SK-N-SH treated with all-trans-retinoic acid at 6 μM for 48 hours (cell line): ENCODE measurements around the gene MRFAP1L1.

Experiments
- ATAC-seq: fragments of 200-7000 bp; cut with Tn5 transposase; 3 replicates; pipeline ENCODE4 v1.9.1; 2020; ENCODE audit warnings: mild to moderate bottlenecking, moderate library complexity
- ARNTL ChIP-seq: fragments of 450-650 bp; formaldehyde crosslinking; IDR thresholded peaks from 2 replicates; pipeline ENCODE4 v1.5.0; 2020; ENCODE audit warnings: low read depth, mild to moderate bottlenecking, moderate library complexity, borderline replicate concordance
- BACH2 ChIP-seq: fragments of 250-450 bp; sonication (Bioruptor Pico); IDR thresholded peaks from 2 replicates; pipeline ENCODE4 v1.9.0; 2021; ENCODE audit warnings: mild to moderate bottlenecking, borderline replicate concordance
- CSDC2 ChIP-seq: fragments of 250-450 bp; sonication (Bioruptor Pico); IDR thresholded peaks from 2 replicates; pipeline ENCODE4 v1.5.0; 2020; ENCODE audit warnings: mild to moderate bottlenecking, moderate library complexity
- ESRRG ChIP-seq: fragments of 250-450 bp; sonication (Bioruptor Pico); IDR thresholded peaks from 2 replicates; pipeline ENCODE4 v1.6.1; 2021; ENCODE audit warnings: mild to moderate bottlenecking
- GLIS3 ChIP-seq: fragments of 250-450 bp; sonication (Bioruptor Pico); IDR thresholded peaks from 2 replicates; pipeline ENCODE4 v1.5.0; 2020; ENCODE audit warnings: mild to moderate bottlenecking, moderate library complexity
- ISL1 ChIP-seq: fragments of 250-450 bp; sonication (Bioruptor Pico); IDR thresholded peaks from 2 replicates; pipeline ENCODE4 v2.1.2; 2022; ENCODE audit warnings: mild to moderate bottlenecking, moderate library complexity
- OSR1 ChIP-seq: fragments of 250-450 bp; sonication (Bioruptor Pico); IDR thresholded peaks from 2 replicates; pipeline ENCODE4 v1.8.0; 2022; ENCODE audit warnings: moderate library complexity, mild to moderate bottlenecking, inconsistent platforms
- PPARA ChIP-seq: fragments of 250-450 bp; sonication (Bioruptor Pico); IDR thresholded peaks from 2 replicates; pipeline ENCODE4 v1.5.0; 2020; ENCODE audit warnings: mild to moderate bottlenecking, borderline replicate concordance
- RARB ChIP-seq: fragments of 250-450 bp; sonication (Bioruptor Pico); IDR thresholded peaks from 2 replicates; pipeline ENCODE4 v1.8.0; 2021; ENCODE audit warnings: mild to moderate bottlenecking, moderate library complexity
- TCF4 ChIP-seq: fragments of 250-450 bp; sonication (Bioruptor Pico); IDR thresholded peaks from 2 replicates; pipeline ENCODE4 v1.8.0; 2021; ENCODE audit warnings: mild to moderate bottlenecking, moderate library complexity, borderline replicate concordance
- TOX ChIP-seq: fragments of 250-450 bp; sonication (Bioruptor Pico); IDR thresholded peaks from 2 replicates; pipeline ENCODE4 v1.8.0; 2021; ENCODE audit warnings: mild to moderate bottlenecking, moderate library complexity, borderline replicate concordance
- ZC3H10 ChIP-seq: fragments of 250-450 bp; sonication (Bioruptor Pico); IDR thresholded peaks from 2 replicates; pipeline ENCODE4 v1.5.1; 2021; ENCODE audit warnings: mild to moderate bottlenecking, moderate library complexity
- ZFP3 ChIP-seq: fragments of 250-450 bp; sonication (Bioruptor Pico); IDR thresholded peaks from 2 replicates; pipeline ENCODE4 v1.5.0; 2020; ENCODE audit warnings: mild to moderate bottlenecking, moderate library complexity
- ZFP30 ChIP-seq: fragments of 450-650 bp; formaldehyde crosslinking; IDR thresholded peaks from 2 replicates; pipeline ENCODE4 v1.5.0; 2022; ENCODE audit warnings: mild to moderate bottlenecking, moderate library complexity
- ZNF565 ChIP-seq: fragments of 450-650 bp; formaldehyde crosslinking; conservative IDR thresholded peaks from 2 replicates; pipeline ENCODE4 v1.5.0; 2020; ENCODE audit warnings: low read depth, mild to moderate bottlenecking, moderate library complexity
- ZNF70 ChIP-seq: fragments of 450-650 bp; formaldehyde crosslinking; IDR thresholded peaks from 2 replicates; pipeline ENCODE4 v1.5.0; 2020; ENCODE audit warnings: mild to moderate bottlenecking, moderate library complexity
- ZNF8 ChIP-seq: fragments of 450-650 bp; formaldehyde crosslinking; IDR thresholded peaks from 2 replicates; pipeline ENCODE4 v1.5.0; 2020; ENCODE audit warnings: mild to moderate bottlenecking, moderate library complexity
- TF ChIP-seq, protein P1 (sequence below): fragments of 250-450 bp; sonication (Bioruptor Pico); IDR thresholded peaks from 2 replicates; pipeline ENCODE4 v1.8.0; 2020; ENCODE audit warnings: mild to moderate bottlenecking, moderate library complexity, borderline replicate concordance
- TF ChIP-seq, protein P2 (sequence below): fragments of 250-450 bp; sonication (Bioruptor Pico); IDR thresholded peaks from 2 replicates; pipeline ENCODE4 v1.8.0; 2021; ENCODE audit warnings: low read depth, mild to moderate bottlenecking, moderate library complexity, borderline replicate concordance
- TF ChIP-seq, protein P3 (sequence below): fragments of 250-450 bp; sonication (Bioruptor Pico); IDR thresholded peaks from 2 replicates; pipeline ENCODE4 v1.5.1; 2020; ENCODE audit warnings: low read depth, mild to moderate bottlenecking, moderate library complexity
- TF ChIP-seq, protein P4 (sequence below): fragments of 250-450 bp; sonication (Bioruptor Pico); IDR thresholded peaks from 2 replicates; pipeline ENCODE4 v1.5.0; 2020; ENCODE audit warnings: mild to moderate bottlenecking, moderate library complexity

Gene MRFAP1L1

DNA sequence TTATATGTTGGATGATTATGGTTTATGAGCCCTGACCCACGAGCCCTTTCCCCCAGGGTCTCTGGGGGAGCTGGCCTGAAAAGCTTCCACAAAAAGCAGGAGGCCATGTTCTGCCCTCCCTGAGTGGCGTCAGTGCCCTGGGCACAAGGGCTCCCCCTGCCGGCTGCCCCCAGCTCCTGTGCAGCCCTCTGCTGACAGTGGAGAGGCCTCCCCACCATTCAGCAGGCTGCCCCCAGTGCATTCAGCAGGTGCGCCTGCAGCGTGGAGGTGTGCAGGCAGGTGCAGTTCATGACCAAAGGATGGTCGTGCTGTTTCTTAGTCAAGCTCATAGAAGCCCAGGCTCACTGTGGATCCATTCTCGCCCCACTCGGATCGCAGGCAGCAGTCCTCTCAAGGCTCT lies 28.5 kb downstream of the MRFAP1L1 start (continued):
- TF ChIP-seq, protein P1, sequence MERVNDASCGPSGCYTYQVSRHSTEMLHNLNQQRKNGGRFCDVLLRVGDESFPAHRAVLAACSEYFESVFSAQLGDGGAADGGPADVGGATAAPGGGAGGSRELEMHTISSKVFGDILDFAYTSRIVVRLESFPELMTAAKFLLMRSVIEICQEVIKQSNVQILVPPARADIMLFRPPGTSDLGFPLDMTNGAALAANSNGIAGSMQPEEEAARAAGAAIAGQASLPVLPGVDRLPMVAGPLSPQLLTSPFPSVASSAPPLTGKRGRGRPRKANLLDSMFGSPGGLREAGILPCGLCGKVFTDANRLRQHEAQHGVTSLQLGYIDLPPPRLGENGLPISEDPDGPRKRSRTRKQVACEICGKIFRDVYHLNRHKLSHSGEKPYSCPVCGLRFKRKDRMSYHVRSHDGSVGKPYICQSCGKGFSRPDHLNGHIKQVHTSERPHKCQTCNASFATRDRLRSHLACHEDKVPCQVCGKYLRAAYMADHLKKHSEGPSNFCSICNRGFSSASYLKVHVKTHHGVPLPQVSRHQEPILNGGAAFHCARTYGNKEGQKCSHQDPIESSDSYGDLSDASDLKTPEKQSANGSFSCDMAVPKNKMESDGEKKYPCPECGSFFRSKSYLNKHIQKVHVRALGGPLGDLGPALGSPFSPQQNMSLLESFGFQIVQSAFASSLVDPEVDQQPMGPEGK (CRISPR knock-in tag): no peak
- TF ChIP-seq PPARA (no peak), TCF4 (CRISPR knock-in tag) (no peak), ZFP3 (CRISPR knock-in tag) (no peak), ZC3H10 (CRISPR knock-in tag) (no peak), ARNTL (CRISPR knock-in tag) (no peak)

DNA sequence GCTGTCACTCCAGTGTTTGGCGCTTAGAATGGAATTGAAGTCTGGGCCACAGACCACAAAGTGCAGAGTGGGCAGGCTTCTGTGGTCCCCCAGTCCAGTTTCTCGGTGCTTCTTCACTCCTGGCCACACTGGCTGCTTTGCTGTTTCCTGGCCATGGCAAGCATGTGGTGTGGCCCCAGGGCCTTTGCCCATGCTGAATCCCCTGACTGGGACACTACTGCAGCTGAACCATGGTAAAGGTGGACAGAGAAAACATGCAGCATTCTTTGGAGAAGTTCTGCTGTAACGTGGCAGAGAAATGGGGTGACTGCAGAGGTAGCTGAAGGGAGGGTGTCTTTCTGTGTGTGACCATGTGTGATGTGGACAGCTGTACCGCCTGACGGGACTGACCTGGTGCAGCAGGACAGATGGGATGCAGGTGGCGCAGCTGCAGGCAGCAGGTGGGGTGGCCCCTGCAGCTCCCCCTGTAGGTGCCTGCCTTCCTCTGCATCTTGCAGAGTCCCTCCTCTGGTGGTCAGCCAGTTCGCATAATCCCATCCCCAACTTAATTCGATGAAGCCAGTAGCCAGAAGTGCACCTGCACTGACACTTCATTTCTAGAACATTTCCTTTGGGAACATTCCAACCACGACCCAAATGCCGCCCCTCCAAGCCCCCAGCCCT lies 29.2 kb downstream of the MRFAP1L1 start:
- TF ChIP-seq ESRRG (CRISPR knock-in tag): no peak
- TF ChIP-seq, protein P2, sequence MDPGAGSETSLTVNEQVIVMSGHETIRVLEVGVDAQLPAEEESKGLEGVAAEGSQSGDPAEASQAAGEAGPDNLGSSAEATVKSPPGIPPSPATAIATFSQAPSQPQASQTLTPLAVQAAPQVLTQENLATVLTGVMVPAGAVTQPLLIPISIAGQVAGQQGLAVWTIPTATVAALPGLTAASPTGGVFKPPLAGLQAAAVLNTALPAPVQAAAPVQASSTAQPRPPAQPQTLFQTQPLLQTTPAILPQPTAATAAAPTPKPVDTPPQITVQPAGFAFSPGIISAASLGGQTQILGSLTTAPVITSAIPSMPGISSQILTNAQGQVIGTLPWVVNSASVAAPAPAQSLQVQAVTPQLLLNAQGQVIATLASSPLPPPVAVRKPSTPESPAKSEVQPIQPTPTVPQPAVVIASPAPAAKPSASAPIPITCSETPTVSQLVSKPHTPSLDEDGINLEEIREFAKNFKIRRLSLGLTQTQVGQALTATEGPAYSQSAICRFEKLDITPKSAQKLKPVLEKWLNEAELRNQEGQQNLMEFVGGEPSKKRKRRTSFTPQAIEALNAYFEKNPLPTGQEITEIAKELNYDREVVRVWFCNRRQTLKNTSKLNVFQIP (CRISPR knock-in tag): no peak
- no peak for TF ChIP-seq ARNTL (CRISPR knock-in tag)
- no peak for TF ChIP-seq PPARA
- no peak for TF ChIP-seq BACH2 (CRISPR knock-in tag)
- TF ChIP-seq ZC3H10 (CRISPR knock-in tag): no peak
- no peak for TF ChIP-seq RARB (CRISPR knock-in tag)
- no peak for TF ChIP-seq ZFP30 (CRISPR knock-in tag)
- TF ChIP-seq GLIS3 (CRISPR knock-in tag): no peak
- no peak for TF ChIP-seq ISL1
- TF ChIP-seq, protein P1 (CRISPR knock-in tag): no peak
- no peak for TF ChIP-seq OSR1 (CRISPR knock-in tag)
- TF ChIP-seq ZFP3 (CRISPR knock-in tag): no peak
- TF ChIP-seq TCF4 (CRISPR knock-in tag): no peak
- TF ChIP-seq, protein P3, sequence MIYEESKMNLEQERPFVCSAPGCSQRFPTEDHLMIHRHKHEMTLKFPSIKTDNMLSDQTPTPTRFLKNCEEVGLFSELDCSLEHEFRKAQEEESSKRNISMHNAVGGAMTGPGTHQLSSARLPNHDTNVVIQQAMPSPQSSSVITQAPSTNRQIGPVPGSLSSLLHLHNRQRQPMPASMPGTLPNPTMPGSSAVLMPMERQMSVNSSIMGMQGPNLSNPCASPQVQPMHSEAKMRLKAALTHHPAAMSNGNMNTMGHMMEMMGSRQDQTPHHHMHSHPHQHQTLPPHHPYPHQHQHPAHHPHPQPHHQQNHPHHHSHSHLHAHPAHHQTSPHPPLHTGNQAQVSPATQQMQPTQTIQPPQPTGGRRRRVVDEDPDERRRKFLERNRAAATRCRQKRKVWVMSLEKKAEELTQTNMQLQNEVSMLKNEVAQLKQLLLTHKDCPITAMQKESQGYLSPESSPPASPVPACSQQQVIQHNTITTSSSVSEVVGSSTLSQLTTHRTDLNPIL: no peak
- no peak for TF ChIP-seq CSDC2 (CRISPR knock-in tag)
- no peak for TF ChIP-seq TOX (CRISPR knock-in tag)
- no peak for ATAC-seq

DNA sequence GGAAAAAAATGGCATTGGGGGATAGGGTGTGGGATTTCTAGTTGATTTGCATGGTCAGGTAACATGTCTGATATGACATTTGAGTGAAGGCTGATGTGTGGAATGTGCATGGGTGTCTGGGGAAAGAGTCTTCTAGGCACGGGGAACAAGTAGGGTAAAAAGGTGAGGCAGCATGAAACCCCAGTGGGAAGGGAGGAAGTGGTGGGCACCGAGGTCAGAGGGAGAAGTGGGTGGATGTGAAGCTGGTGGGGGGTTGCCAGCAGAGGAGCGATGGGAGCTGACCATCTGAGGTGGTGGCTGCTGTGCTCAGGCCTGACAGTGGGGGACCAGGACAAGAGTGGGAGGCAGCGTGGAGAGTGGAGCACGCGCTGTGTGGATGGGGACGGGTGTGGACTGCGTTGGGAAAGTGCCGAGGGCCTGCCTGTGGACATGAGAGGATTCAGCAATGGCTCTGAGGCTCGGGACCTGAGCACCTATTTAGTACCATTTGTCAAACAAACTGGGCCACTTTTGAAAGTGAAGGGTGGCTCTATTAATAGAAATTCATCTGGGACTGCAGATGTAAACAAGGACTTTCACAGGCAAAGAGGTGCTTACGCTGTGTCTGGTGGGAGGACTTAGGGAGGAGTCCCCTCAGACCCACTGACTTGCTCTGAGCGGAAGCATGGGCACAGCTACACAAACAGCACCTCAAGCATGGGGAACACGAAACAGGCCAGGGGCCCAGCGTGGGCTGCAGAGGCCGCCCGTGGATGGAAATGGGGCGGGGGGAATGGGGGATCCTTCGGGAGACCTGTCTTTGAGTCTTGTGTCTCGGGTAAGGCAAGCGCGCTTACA lies 32.7 kb downstream of the MRFAP1L1 start:
- ATAC-seq: no peak
- TF ChIP-seq, protein P2 (CRISPR knock-in tag): no peak
- TF ChIP-seq ISL1 (no peak), RARB (CRISPR knock-in tag) (no peak), TOX (CRISPR knock-in tag) (no peak), ZNF70 (no peak), ZFP30 (CRISPR knock-in tag) (no peak), ZNF8 (no peak), ZFP3 (CRISPR knock-in tag) (no peak), ESRRG (CRISPR knock-in tag) (no peak), ZNF565 (CRISPR knock-in tag) (no peak), PPARA (no peak)
- TF ChIP-seq, protein P4, sequence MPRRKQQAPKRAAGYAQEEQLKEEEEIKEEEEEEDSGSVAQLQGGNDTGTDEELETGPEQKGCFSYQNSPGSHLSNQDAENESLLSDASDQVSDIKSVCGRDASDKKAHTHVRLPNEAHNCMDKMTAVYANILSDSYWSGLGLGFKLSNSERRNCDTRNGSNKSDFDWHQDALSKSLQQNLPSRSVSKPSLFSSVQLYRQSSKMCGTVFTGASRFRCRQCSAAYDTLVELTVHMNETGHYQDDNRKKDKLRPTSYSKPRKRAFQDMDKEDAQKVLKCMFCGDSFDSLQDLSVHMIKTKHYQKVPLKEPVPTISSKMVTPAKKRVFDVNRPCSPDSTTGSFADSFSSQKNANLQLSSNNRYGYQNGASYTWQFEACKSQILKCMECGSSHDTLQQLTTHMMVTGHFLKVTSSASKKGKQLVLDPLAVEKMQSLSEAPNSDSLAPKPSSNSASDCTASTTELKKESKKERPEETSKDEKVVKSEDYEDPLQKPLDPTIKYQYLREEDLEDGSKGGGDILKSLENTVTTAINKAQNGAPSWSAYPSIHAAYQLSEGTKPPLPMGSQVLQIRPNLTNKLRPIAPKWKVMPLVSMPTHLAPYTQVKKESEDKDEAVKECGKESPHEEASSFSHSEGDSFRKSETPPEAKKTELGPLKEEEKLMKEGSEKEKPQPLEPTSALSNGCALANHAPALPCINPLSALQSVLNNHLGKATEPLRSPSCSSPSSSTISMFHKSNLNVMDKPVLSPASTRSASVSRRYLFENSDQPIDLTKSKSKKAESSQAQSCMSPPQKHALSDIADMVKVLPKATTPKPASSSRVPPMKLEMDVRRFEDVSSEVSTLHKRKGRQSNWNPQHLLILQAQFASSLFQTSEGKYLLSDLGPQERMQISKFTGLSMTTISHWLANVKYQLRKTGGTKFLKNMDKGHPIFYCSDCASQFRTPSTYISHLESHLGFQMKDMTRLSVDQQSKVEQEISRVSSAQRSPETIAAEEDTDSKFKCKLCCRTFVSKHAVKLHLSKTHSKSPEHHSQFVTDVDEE: no peak
- TF ChIP-seq, protein P3: no peak
